Suppressor macrophage (primary cell): ENCODE results near the gene TBC1D4.

Source experiments
- DNase-seq, 4 experiments: peaks; one replicate each; pipeline ENCODE4 v3.0.0-alpha.2; 2020 to 2022

The TBC1D4 gene

DNA sequence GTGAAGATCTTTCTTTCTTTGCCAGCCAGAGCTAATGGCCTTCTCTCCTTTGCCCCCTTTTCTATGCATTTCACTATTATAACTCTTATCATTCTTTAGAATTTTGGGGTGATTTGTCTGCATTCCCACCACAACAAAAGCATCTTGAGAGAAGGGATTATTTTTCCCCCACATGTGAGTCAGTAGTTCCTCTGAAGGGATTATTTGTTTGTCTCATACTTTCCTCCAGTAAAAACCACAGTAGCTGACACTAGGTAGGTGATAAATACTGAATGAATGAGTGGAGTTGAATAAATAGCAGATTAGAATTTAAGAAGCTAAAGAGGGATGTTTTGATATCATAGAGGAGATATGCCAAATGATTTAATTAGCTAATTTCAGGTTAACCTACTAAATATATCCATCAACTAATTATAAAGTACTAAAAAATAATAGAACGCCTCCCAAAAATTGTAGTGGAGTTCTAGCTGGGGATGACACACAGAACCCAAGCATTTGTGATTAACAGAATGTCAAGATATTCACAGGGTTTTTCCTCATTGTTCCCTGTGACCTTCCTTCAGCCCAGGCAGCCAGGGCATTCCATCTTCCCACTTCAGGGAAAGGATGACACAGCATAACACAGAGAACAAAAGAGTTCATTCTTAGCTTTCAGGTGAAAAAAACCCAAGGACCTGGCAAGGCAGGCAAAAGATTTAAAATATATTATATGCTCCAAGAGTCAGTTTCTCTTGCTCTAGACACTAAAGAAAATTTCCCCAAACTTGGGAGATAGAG is 3.5 kb upstream of the TBC1D4 start:
- DNase-seq = no peak

DNA sequence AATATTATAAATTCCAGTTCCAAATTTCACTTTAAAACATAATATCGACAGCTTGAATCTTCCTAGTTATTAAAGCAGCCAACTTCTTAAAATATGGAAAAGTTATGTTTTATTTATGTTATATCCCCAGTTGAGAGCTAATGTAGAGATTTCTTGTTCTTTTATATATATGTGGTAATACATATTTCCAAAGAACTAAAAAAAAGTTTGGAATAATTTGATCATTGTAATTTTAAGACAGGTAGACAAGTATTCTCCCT is 781 bp upstream of the TBC1D4 start:
- DNase-seq = no peak

DNA sequence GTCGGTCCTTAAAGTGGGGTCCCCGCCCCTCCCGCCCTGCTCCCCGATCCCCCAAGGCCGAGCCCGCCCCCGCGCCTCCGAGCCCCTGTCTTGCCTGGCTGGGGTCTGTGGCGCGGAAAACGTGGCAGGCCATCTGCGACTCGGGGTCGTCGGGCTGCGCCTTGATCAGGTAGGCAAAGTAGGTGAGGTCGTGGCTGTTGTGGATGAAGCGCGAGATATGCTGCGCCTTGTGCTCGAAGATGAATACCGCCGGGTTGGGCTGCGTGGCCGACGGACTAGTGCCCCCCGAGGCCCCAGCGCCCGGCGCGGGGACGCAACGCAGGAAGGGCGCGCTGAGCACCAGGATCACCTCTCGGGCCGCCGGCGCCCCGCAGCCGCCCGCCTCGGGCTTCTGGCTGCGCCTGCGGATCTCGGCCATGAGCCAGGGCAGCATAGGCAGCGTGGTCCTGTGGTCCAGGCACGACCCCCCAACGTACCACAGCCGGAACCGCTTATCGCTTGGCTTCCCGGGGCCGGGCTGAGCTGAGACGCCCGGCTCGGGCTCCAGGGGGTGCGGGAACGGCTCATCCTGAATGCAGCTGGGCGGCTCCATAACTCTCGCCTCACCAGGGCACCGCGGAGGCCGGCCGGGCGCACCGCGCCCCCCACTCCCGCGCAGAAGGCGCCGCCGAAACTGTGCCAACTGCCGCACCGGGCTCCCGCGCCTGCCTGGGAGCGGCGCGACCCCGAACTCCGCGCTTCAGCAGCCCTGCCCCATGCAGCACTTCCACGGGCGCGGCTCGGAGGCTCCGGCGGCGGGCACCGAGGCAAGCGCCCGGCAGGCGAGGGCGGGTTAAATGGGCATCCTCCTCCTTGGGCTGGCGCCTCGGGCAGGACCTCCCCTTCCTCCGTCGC is 546 bp downstream of the TBC1D4 start:
- peak in 3 of 4 experiments; percentile 34 to 57 (median 47) for DNase-seq

DNA sequence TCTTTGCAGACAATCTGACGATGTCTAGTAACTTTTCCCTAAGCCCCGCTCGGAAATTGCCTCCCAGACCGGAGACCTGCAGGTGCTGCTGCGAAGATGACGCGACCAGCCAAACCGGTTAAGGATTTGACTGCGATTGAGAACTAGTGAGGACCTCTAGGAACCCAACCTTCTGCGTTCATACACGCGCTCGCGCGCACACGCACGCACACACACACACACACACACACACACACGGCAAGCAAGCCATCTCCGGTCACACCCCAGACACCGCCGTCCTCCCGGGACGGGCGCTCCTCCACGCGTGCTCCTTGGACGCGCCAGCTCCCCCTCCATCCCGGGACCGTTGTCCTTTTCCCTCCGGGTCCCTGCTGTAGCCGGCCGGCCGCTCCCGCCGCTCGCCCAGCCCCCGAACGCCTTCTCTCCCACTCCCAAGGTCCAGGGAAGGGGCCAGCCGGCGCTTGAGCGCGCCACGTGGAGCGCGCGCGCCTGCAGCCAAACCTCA is 1.2 kb downstream of the TBC1D4 start:
- peak in 3 of 4 experiments; percentile 10 to 57 (median 41) for DNase-seq

DNA sequence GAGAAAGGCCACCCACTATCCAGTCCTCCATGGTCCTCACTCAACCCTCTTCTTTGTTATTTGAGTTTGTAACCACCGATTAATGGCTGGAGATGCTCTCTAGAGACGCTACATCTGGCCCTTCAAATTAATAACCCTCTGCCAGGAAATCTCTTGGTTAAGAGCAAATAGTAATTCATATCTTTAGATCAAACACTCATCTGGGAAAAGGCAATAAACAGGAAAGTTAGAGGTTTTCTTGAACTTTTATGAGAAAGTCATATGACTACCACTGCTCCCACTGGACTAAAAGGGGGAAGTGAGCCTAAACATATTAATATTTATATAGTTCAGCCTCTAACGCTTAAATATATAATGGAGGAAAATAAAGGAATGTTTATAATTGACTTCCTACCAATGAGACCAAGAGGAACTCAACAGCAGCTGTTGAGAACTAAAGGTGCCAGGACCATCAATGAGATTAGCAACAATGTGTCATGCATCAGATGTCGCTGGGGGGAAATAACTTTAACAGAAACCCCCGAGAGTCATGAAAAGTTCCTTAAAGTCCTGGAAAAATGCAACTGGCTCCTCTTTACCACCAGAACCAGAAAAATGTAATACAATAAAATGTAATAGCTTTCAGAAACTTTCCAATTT is 2.7 kb downstream of the TBC1D4 start:
- DNase-seq = peak in 2 of 4 experiments; percentile 10 to 19

DNA sequence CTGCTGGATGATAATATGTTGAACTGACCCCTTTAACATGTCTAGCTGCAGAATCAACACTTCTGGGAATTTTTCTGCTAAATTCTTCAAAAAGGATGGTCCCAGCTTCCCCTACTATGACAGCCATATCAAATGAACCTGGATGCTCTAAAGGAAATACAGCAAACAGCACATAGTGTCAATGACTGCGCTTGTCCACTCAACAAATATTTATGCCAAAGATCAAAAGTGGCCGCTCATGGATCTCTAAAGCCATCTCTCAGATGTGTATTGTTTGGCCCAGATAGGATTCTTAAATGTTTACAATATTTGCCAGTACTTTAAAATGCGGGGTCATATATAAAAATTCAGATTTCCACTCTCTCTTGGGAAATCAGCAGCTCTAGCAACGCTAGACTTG is 3.3 kb downstream of the TBC1D4 start:
- DNase-seq = no peak

DNA sequence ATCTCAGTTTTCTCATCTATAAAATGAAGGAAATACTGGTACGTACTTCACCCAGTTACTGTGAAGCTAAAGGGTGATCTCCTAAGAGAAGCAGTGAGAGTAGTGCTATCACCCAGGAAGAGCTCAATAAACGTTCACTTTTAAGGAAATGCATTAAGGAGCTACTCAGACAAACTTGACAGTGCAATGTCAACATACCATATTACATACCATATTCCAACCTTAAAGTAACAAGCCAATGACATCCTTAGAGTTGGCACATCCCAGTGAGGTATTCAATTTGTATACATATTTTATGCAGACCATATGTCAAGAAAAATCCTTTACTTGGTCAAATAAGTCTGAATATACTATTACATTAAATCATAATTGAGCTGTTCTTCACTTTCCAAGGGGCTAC is 7.0 kb downstream of the TBC1D4 start:
- DNase-seq = no peak

GRCh38 chr13:75473468-75473867 is 8.5 kb downstream of the TBC1D4 start:
- DNase-seq = peak in 2 of 4 experiments; percentile 40 to 50

GRCh38 chr13:75470676-75471075 is 11.3 kb downstream of the TBC1D4 start:
- DNase-seq = no peak

DNA sequence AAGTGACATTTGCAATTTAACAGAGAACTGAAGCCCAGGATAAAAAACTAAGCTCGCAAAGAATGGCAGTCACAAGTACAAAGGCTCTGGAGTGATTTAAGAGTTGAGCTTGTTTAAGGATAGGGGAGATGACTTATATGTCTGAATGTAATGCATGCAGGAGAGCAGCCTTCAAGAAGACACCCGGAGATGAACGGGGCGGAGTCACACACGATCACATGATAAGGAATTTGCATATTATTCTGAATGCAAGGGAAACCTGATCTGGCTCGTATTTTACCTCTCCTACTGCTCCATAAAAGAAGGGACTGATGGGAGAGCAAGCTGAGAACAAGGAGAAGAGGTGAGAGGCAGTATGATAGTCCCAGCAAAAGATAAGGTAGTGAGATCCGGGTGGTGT is 12.9 kb downstream of the TBC1D4 start:
- no peak for DNase-seq

GRCh38 chr13:75468602-75469001 is 13.4 kb downstream of the TBC1D4 start:
- no peak for DNase-seq

- DNase-seq = no peak
Measured at GRCh38 chr13:75468098-75468497, 13.9 kb downstream of the TBC1D4 start.

GRCh38 chr13:75467040-75467728 is 14.8 kb downstream of the TBC1D4 start:
- peak in 1 of 4 experiments; percentile 7 for DNase-seq

GRCh38 chr13:75465236-75465635 is 16.7 kb downstream of the TBC1D4 start:
- DNase-seq = no peak

DNA sequence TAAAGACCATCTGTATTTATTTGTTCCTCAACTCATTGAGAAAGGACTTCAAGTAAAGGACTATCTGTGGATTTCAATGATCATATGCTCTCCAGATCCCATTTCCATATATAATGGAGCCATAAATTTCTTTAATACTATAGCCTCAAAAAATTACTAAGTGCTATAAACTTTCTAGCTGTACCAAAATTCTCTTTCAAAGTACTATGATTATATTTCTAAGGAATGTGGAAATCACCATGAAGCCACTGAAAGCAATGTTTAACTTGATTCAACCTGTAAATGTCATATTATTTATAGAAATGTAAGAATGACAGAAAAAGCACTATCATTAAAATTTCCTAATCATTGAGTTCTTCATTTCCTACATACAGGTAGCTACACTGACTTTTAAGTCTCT is 20.7 kb downstream of the TBC1D4 start:
- DNase-seq = no peak

DNA sequence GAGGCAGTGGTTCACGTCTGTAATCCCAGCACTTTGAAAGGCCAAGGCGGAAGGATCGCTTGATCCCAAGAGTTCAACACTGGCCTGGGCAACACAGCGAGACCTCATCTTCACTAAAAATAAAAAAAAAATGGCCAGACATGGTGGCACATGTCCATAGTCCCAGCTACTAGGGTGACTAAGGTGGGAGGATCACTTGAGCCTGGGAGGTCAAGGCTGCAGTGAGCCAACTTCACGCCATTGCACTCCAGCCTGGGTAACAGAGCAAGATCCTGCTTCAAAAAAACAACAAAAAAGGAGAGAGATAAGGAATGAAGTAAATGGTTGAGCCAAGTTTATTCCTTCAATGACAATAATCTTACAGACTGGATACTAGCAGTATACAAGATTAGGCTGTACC is 21.3 kb downstream of the TBC1D4 start:
- DNase-seq = no peak

- DNase-seq = no peak
Measured at GRCh38 chr13:75458696-75459422, 23.1 kb downstream of the TBC1D4 start.

- no peak for DNase-seq
Measured at GRCh38 chr13:75455962-75456361, 26.0 kb downstream of the TBC1D4 start.

- DNase-seq = no peak
Measured at GRCh38 chr13:75454497-75454896, 27.5 kb downstream of the TBC1D4 start.

- no peak for DNase-seq
Measured at GRCh38 chr13:75452564-75452963, 29.4 kb downstream of the TBC1D4 start.

GRCh38 chr13:75447493-75447892 is 34.5 kb downstream of the TBC1D4 start:
- DNase-seq = no peak

DNA sequence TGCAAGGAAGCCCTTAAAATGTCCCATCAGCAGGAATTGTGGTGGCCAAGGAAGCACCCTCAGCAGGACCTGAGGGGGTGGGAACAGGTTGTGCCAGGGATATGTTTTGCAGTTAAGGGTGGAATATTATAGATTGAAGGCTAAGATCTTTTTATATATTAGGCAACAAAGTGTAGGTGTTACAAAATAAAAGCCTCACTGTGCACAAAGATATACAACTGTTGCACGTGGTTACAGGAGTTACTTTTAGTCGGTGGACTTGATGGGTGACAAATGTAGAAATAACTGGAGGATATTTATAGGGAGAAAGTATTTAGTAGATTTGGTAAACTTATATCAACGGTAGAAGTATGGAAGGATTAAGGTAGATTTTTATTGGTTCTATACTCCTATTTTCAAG is 35.1 kb downstream of the TBC1D4 start:
- DNase-seq = no peak
